ENCODE measurements around the gene CTAG2.
"Not testable (repeated sequence)": the region's sequence is repeated elsewhere in the genome, so short reads cannot be mapped to it uniquely, and the experiment has no call there.

- TF ChIP-seq EZH2 (IDR thresholded peaks at IDR 0.05; ENCODE audit: borderline replicate concordance, insufficient read depth, low read depth, low read length, poor library complexity, severe bottlenecking): not testable (repeated sequence)
- TF ChIP-seq, protein P1, sequence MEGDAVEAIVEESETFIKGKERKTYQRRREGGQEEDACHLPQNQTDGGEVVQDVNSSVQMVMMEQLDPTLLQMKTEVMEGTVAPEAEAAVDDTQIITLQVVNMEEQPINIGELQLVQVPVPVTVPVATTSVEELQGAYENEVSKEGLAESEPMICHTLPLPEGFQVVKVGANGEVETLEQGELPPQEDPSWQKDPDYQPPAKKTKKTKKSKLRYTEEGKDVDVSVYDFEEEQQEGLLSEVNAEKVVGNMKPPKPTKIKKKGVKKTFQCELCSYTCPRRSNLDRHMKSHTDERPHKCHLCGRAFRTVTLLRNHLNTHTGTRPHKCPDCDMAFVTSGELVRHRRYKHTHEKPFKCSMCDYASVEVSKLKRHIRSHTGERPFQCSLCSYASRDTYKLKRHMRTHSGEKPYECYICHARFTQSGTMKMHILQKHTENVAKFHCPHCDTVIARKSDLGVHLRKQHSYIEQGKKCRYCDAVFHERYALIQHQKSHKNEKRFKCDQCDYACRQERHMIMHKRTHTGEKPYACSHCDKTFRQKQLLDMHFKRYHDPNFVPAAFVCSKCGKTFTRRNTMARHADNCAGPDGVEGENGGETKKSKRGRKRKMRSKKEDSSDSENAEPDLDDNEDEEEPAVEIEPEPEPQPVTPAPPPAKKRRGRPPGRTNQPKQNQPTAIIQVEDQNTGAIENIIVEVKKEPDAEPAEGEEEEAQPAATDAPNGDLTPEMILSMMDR (IDR thresholded peaks at IDR 0.05): not testable (repeated sequence)
These were observed 18.7 kb upstream of the CTAG2 start for GRCh38 chrX:154672084-154672483.

Measured in B cell (primary cell).